Liver (tissue), 9 donors: Measurements from ENCODE around the gene CIITA. TPM values are rescaled to one million over a fixed set of nuclear protein-coding genes. Genes with fewer than 3 reads are reported as not detected.

Experiments used
- DNase-seq: peaks from one replicate; pipeline ENCODE4 v3.0.0-alpha.2; 2017; ENCODE audit warnings: low spot score
- H3K27ac ChIP-seq, 2 donors: one replicate each; pipeline ENCODE4 v1.7.0; 2013; ENCODE audit warnings: inconsistent platforms in 2 of 2, low read length in 2 of 2, control low read depth in 1 of 2, low read depth in 1 of 2, mild to moderate bottlenecking in 1 of 2
- H3K27me3 ChIP-seq, 4 donors: one replicate each; pipeline versions ENCODE4 v1.6.1 to v1.7.0; 2013; ENCODE audit warnings: low read length in 3 of 4, inconsistent platforms in 1 of 4, mild to moderate bottlenecking in 1 of 4, moderate library complexity in 1 of 4; ENCODE audit not compliant: control insufficient read depth in 4 of 4, insufficient read depth in 4 of 4
- H3K36me3 ChIP-seq, 4 donors: one replicate each; pipeline versions ENCODE4 v1.6.1 to v1.7.0; 2013; ENCODE audit warnings: low read length in 3 of 4, mild to moderate bottlenecking in 3 of 4, low read depth in 1 of 4, moderate library complexity in 1 of 4; ENCODE audit not compliant: control insufficient read depth in 4 of 4, insufficient read depth in 3 of 4
- H3K4me1 ChIP-seq, 4 donors: one replicate each; pipeline versions ENCODE4 v1.6.1 to v1.7.0; 2013; ENCODE audit warnings: low read length in 3 of 4, mild to moderate bottlenecking in 3 of 4, moderate library complexity in 1 of 4; ENCODE audit not compliant: control insufficient read depth in 4 of 4, insufficient read depth in 4 of 4
- H3K4me3 ChIP-seq, 3 donors: one replicate each; pipeline versions ENCODE4 v1.6.1 to v1.7.0; 2013; ENCODE audit warnings: low read length in 3 of 3, control low read depth in 1 of 3, low read depth in 1 of 3, mild to moderate bottlenecking in 1 of 3
- H3K9ac ChIP-seq, 2 donors: one replicate each; pipeline ENCODE4 v1.7.0; 2013; ENCODE audit warnings: low read length in 2 of 2, mild to moderate bottlenecking in 2 of 2, moderate library complexity in 2 of 2, control low read depth in 1 of 2, low read depth in 1 of 2
- H3K9me3 ChIP-seq, 4 donors: one replicate each; pipeline versions ENCODE4 v1.6.1 to v1.7.0; 2013; ENCODE audit warnings: low read length in 3 of 4; ENCODE audit not compliant: control insufficient read depth in 4 of 4
- ATF3 ChIP-seq: IDR thresholded peaks from 2 replicates; pipeline ENCODE4 v1.6.1; 2016; ENCODE audit warnings: antibody characterized with exemption
- CTCF ChIP-seq: fragments of 150-350 bp; IDR thresholded peaks from 2 replicates; pipeline ENCODE4 v1.5.1; 2017; ENCODE audit warnings: improper control_type of control experiment, low read depth, low read length; ENCODE audit not compliant: missing input control
- FOXA1 ChIP-seq: IDR thresholded peaks from 2 replicates; pipeline ENCODE4 v1.6.1; 2016; ENCODE audit warnings: antibody characterized with exemption
- FOXA2 ChIP-seq: IDR thresholded peaks from 2 replicates; pipeline ENCODE4 v1.6.1; 2016; ENCODE audit warnings: antibody characterized with exemption
- HNF4A ChIP-seq, 2 donors: conservative IDR thresholded peaks; 2 replicates each; pipeline ENCODE4 v1.6.1; 2016; ENCODE audit warnings: antibody characterized with exemption in 2 of 2, mild to moderate bottlenecking in 2 of 2
- HNF4G ChIP-seq: IDR thresholded peaks from 2 replicates; pipeline ENCODE4 v1.6.1; 2016; ENCODE audit warnings: antibody characterized with exemption
- JUND ChIP-seq, 2 donors: IDR thresholded peaks; 2 replicates each; pipeline ENCODE4 v1.6.1; 2016; ENCODE audit warnings: antibody characterized with exemption in 2 of 2
- MAX ChIP-seq: IDR thresholded peaks from 2 replicates; pipeline ENCODE4 v1.6.1; 2016; ENCODE audit warnings: antibody characterized with exemption
- NR2F2 ChIP-seq: IDR thresholded peaks from 2 replicates; pipeline ENCODE4 v1.6.1; 2016; ENCODE audit warnings: antibody characterized with exemption
- RAD21 ChIP-seq, 2 donors: IDR thresholded peaks; 2 replicates each; pipeline ENCODE4 v1.6.1; 2016; ENCODE audit warnings: antibody characterized with exemption in 2 of 2, mild to moderate bottlenecking in 2 of 2
- REST ChIP-seq: IDR thresholded peaks from 2 replicates; pipeline ENCODE4 v1.6.1; 2016; ENCODE audit warnings: antibody characterized with exemption, mild to moderate bottlenecking
- RXRA ChIP-seq, 2 donors: IDR thresholded peaks; 2 replicates each; pipeline ENCODE4 v1.6.1; 2017 to 2018; ENCODE audit warnings: antibody characterized with exemption in 2 of 2, mild to moderate bottlenecking in 1 of 2
- SP1 ChIP-seq: IDR thresholded peaks from 2 replicates; pipeline ENCODE4 v1.6.1; 2018; ENCODE audit warnings: antibody characterized with exemption, mild to moderate bottlenecking
- TAF1 ChIP-seq: conservative IDR thresholded peaks from 2 replicates; pipeline ENCODE4 v1.6.1; 2016; ENCODE audit warnings: antibody characterized with exemption, mild to moderate bottlenecking
- YY1 ChIP-seq: IDR thresholded peaks from 2 replicates; pipeline ENCODE4 v1.6.1; 2016; ENCODE audit warnings: antibody characterized with exemption, mild to moderate bottlenecking
- ZBTB33 ChIP-seq: IDR thresholded peaks from 2 replicates; pipeline ENCODE4 v1.6.1; 2016; ENCODE audit warnings: antibody characterized with exemption
- WGBS: extraction: QIAGEN DNeasy Blood & Tissue Kit; methylation state at CpG from one replicate; pipeline ENCODE4 v1.1.7; 2013; 5-methylcytosine and 5-hydroxymethylcytosine counted together
- polyA plus RNA-seq, 2 donors: library from polyadenylated mRNA; stranded (reverse) in 1 of 2; unstranded in 1 of 2; fragments of 200-250 nt in 1 of 2; fragments of >200 nt in 1 of 2; fragmentation: Nextera tagmentation in 1 of 2; extraction: Ambion mirVana in 1 of 2; gene quantifications; one replicate each; pipeline versions ENCODE4 v1.2.1 to v1.2.3, GENCODE V29; 2013 to 2015
- total RNA-seq, 2 donors: library from RNA; depleted of rRNA; stranded (reverse); fragments of >200 nt; gene quantifications; one replicate each; pipeline ENCODE4 v1.2.3, GENCODE V29; 2014
- donor health status: healthy.
- donor health status: healthy.
- donor health status: healthy.
- donor health status: healthy.
- donor health status: healthy.

Gene CIITA
- total and polyA plus RNA-seq, 4 donors = 1.6 to 4.2 (median 2.2) TPM

GRCh38 chr16:10868596-10869469 is 8.2 kb upstream of the CIITA start:
- peak; percentile 36 for TF ChIP-seq MAX
- no peak for TF ChIP-seq REST
- no peak for TF ChIP-seq RXRA (IDR thresholded peaks at IDR 0.05)
- no peak for TF ChIP-seq FOXA1
- TF ChIP-seq HNF4A (conservative IDR thresholded peaks at IDR 0.05) = no peak
- H3K9me3 ChIP-seq = no peaks in the 10 kb centered on the region
- no peaks in the 10 kb centered on the region for H3K36me3 ChIP-seq
- H3K9ac ChIP-seq = no peak overlapping the region
- peaks cover 0 to 4% (median under 1%) of the 10 kb centered on the region in 4 donors for H3K4me1 ChIP-seq
- H3K27ac ChIP-seq = no peak overlapping the region
- no peak overlapping the region for H3K4me3 ChIP-seq
- WGBS = 48% methylated on average over 13 of the region's 13 CpGs
- DNase-seq = no peak
- peaks cover 0 to 2% (median 0%) of the 10 kb centered on the region in 4 donors for H3K27me3 ChIP-seq

- TF ChIP-seq FOXA2 = no peak
- TF ChIP-seq JUND (IDR thresholded peaks at IDR 0.05) = no peak
- no peak for TF ChIP-seq SP1
- no peak for TF ChIP-seq RXRA (IDR thresholded peaks at IDR 0.05)
- no peak for TF ChIP-seq NR2F2
- no peak for TF ChIP-seq HNF4A (conservative IDR thresholded peaks at IDR 0.05)
- no peak for TF ChIP-seq MAX
- TF ChIP-seq FOXA1 = no peak
- no peak for TF ChIP-seq ATF3
- TF ChIP-seq HNF4G = no peak
- no peak overlapping the region for H3K27ac ChIP-seq
- H3K9ac ChIP-seq = no peak overlapping the region
- peaks cover 0 to 2% (median 0%) of the 10 kb centered on the region in 4 donors for H3K27me3 ChIP-seq
- no peak overlapping the region for H3K4me3 ChIP-seq
- 69% methylated on average over 5 of the region's 5 CpGs for WGBS
- peaks cover 0 to 4% (median under 1%) of the 10 kb centered on the region in 4 donors for H3K4me1 ChIP-seq
- DNase-seq = no peak
- H3K36me3 ChIP-seq = no peaks in the 10 kb centered on the region
- H3K9me3 ChIP-seq = no peaks in the 10 kb centered on the region
Measured at GRCh38 chr16:10870137-10870776, 6.7 kb upstream of the CIITA start.

- Histone ChIP-seq H3K27ac (no peak overlapping the region), H3K4me3 (no peak overlapping the region), H3K36me3 (no peaks in the 10 kb centered on the region), H3K27me3 (peaks cover 0 to 2% (median 0%) of the 10 kb centered on the region in 4 donors), H3K9ac (no peak overlapping the region), H3K9me3 (no peaks in the 10 kb centered on the region), H3K4me1 (peaks cover 0 to 4% (median under 1%) of the 10 kb centered on the region in 4 donors)
- WGBS = 72% methylated on average over 5 of the region's 5 CpGs
- no peak for DNase-seq
- TF ChIP-seq RXRA (IDR thresholded peaks at IDR 0.05) (no peak), TAF1 (no peak), ATF3 (no peak), MAX (no peak), CTCF (no peak), ZBTB33 (no peak), JUND (IDR thresholded peaks at IDR 0.05) (no peak), HNF4G (no peak), FOXA2 (no peak), RAD21 (IDR thresholded peaks at IDR 0.05) (no peak), HNF4A (conservative IDR thresholded peaks at IDR 0.05) (no peak), YY1 (no peak), SP1 (no peak), NR2F2 (no peak)
Measured at GRCh38 chr16:10870808-10871156, 6.2 kb upstream of the CIITA start.
